K562 (cell line): ENCODE measurements around the gene MAPK4.

Experiments
- TCF7L2 ChIP-seq: fragments of 150-350 bp; IDR thresholded peaks from 2 replicates; pipeline ENCODE4 v1.6.1; 2016; ENCODE audit warnings: low read depth, mild to moderate bottlenecking, low read length, moderate library complexity
- ZKSCAN1 ChIP-seq: fragments of 150-350 bp; IDR thresholded peaks from 2 replicates; pipeline ENCODE4 v1.6.1; 2016; ENCODE audit warnings: low read depth, low read length
- ZNF146 ChIP-seq: IDR thresholded peaks from one replicate; pipeline ENCODE4 v1.6.1; 2018; ENCODE audit warnings: missing compliant biosample characterization; ENCODE audit not compliant: unreplicated experiment
- TF ChIP-seq, protein P1 (sequence below), 3 experiments: IDR thresholded peaks in 2 of 3; conservative IDR thresholded peaks in 1 of 3; 2 replicates each; pipeline ENCODE4 v1.5.1; 2011 to 2012; ENCODE audit warnings: low read length in 3 of 3, mild to moderate bottlenecking in 3 of 3, control low read depth in 2 of 3, improper control_type of control experiment in 1 of 3, inconsistent platforms in 1 of 3, low read depth in 1 of 3, mixed read lengths in 1 of 3, moderate library complexity in 1 of 3; ENCODE audit not compliant: insufficient read depth in 2 of 3
- TF ChIP-seq, protein P2 (sequence below): sonication (generic); formaldehyde crosslinking; IDR thresholded peaks from 2 replicates; pipeline ENCODE4 v1.8.1; 2023; ENCODE audit warnings: mild to moderate bottlenecking, missing genetic modification reagents

DNA sequence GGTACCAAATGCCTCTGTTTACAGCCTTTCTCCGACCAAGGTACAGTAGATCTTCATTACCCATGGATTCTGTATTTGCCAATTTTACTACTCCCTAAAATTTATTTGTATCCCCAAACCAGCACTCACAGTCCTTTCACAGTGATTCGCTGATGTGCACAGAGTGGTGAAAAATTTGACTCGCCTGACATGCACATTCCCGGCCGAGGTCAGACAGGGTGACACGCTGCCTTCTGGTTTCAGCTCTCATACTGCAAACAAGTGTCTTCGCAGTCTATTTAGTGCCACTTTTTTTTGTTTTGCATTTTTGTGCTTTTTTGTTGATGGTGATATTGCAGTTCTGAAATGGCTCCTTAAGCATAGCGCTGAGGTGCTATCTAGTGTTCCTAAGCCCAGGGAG, 71.0 kb downstream of the MAPK4 start:
- TF ChIP-seq TCF7L2 (no peak), ZKSCAN1 (no peak), ZNF146 (CRISPR knock-in tag) (no peak)
- TF ChIP-seq, protein P1, sequence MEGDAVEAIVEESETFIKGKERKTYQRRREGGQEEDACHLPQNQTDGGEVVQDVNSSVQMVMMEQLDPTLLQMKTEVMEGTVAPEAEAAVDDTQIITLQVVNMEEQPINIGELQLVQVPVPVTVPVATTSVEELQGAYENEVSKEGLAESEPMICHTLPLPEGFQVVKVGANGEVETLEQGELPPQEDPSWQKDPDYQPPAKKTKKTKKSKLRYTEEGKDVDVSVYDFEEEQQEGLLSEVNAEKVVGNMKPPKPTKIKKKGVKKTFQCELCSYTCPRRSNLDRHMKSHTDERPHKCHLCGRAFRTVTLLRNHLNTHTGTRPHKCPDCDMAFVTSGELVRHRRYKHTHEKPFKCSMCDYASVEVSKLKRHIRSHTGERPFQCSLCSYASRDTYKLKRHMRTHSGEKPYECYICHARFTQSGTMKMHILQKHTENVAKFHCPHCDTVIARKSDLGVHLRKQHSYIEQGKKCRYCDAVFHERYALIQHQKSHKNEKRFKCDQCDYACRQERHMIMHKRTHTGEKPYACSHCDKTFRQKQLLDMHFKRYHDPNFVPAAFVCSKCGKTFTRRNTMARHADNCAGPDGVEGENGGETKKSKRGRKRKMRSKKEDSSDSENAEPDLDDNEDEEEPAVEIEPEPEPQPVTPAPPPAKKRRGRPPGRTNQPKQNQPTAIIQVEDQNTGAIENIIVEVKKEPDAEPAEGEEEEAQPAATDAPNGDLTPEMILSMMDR (IDR thresholded peaks at IDR 0.05 in 2 of 3, conservative IDR thresholded peaks at IDR 0.05 in 1 of 3; ENCODE audit: insufficient read depth in 2 of 3, low read depth in 1 of 3, low read length in 3 of 3): no peak
- TF ChIP-seq, protein P2, sequence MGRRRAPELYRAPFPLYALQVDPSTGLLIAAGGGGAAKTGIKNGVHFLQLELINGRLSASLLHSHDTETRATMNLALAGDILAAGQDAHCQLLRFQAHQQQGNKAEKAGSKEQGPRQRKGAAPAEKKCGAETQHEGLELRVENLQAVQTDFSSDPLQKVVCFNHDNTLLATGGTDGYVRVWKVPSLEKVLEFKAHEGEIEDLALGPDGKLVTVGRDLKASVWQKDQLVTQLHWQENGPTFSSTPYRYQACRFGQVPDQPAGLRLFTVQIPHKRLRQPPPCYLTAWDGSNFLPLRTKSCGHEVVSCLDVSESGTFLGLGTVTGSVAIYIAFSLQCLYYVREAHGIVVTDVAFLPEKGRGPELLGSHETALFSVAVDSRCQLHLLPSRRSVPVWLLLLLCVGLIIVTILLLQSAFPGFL (CRISPR knock-in tag): no peak
